Peyer's patch (tissue), 4 donors: ENCODE data around the gene NDST1. TPM values are rescaled to one million over a fixed set of nuclear protein-coding genes. Genes with fewer than 3 reads are reported as not detected.
A peak's percentile ranks its signal among the peaks of the same experiment; 100 is the strongest.

ENCODE experiments used
- DNase-seq, 3 donors: peaks; one replicate each; pipeline ENCODE4 v3.0.0-alpha.2; 2017 to 2019
- H3K27ac ChIP-seq, 4 donors: fragments of 200-600 bp; sonication (generic); one replicate each; pipeline ENCODE4 v1.5.1; 2016 to 2019
- H3K27me3 ChIP-seq, 2 donors: fragments of 200-600 bp; sonication (generic); one replicate each; pipeline ENCODE4 v1.5.1; 2019
- H3K36me3 ChIP-seq, 3 donors: fragments of 200-600 bp; sonication (generic); one replicate each; pipeline ENCODE4 v1.5.1; 2016 to 2019
- H3K4me1 ChIP-seq, 4 donors: fragments of 200-600 bp; sonication (generic); one replicate each; pipeline ENCODE4 v1.5.1; 2016 to 2019
- H3K4me3 ChIP-seq, 4 donors: fragments of 200-600 bp; sonication (generic); 1 replicate in 3 of 4; 2 replicates in 1 of 4; pipeline ENCODE4 v1.5.1; 2016 to 2019; ENCODE audit warnings: mild to moderate bottlenecking in 1 of 4
- H3K9me3 ChIP-seq, 4 donors: fragments of 200-600 bp; sonication (generic); one replicate each; pipeline ENCODE4 v1.5.1; 2016 to 2019; ENCODE audit warnings: mild to moderate bottlenecking in 1 of 4
- POLR2A ChIP-seq, 2 donors: fragments of 450-650 bp; IDR thresholded peaks; one replicate each; pipeline ENCODE4 v1.5.1; 2017; ENCODE audit warnings: antibody characterized with exemption in 2 of 2, mild to moderate bottlenecking in 2 of 2, moderate library complexity in 2 of 2
- total RNA-seq, 4 donors: library from RNA; depleted of rRNA; stranded (reverse); fragments of >200 nt; gene quantifications; one replicate each; pipeline ENCODE4 v1.1.0, GENCODE V29; 2016
- TF ChIP-seq, protein P1 (sequence below), 6 experiments: fragments of 450-650 bp in 4 of 6; fragments of 200-600 bp in 2 of 6; sonication (generic) in 1 of 6; IDR thresholded peaks; one replicate each; pipeline ENCODE4 v1.5.1; 2017 to 2019; ENCODE audit warnings: antibody characterized with exemption in 6 of 6, mild to moderate bottlenecking in 3 of 6, moderate library complexity in 1 of 6

The NDST1 gene
- total RNA-seq, 4 donors from 2014 or later: 80.9 to 168 (median 118) TPM

- Histone ChIP-seq H3K36me3 (no peaks in the 10 kb centered on the region), H3K9me3 (no peaks in the 10 kb centered on the region), H3K4me3 (no peak overlapping the region), H3K27me3 (no peaks in the 10 kb centered on the region), H3K27ac (no peak overlapping the region), H3K4me1 (peaks cover 0 to 12% (median 0%) of the 10 kb centered on the region in 4 donors)
- DNase-seq: peak in 1 of 3 donors; percentile 3
- TF ChIP-seq POLR2A (IDR thresholded peaks at IDR 0.05): no peak
- TF ChIP-seq, protein P1, sequence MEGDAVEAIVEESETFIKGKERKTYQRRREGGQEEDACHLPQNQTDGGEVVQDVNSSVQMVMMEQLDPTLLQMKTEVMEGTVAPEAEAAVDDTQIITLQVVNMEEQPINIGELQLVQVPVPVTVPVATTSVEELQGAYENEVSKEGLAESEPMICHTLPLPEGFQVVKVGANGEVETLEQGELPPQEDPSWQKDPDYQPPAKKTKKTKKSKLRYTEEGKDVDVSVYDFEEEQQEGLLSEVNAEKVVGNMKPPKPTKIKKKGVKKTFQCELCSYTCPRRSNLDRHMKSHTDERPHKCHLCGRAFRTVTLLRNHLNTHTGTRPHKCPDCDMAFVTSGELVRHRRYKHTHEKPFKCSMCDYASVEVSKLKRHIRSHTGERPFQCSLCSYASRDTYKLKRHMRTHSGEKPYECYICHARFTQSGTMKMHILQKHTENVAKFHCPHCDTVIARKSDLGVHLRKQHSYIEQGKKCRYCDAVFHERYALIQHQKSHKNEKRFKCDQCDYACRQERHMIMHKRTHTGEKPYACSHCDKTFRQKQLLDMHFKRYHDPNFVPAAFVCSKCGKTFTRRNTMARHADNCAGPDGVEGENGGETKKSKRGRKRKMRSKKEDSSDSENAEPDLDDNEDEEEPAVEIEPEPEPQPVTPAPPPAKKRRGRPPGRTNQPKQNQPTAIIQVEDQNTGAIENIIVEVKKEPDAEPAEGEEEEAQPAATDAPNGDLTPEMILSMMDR (IDR thresholded peaks at IDR 0.05): no peak
These were observed 57.9 kb downstream of the NDST1 start for GRCh38 chr5:150565868-150566267.

- TF ChIP-seq POLR2A (IDR thresholded peaks at IDR 0.05): no peak
- TF ChIP-seq, protein P1 (IDR thresholded peaks at IDR 0.05): no peak
- Histone ChIP-seq H3K27ac (peak overlapping the region in 1 of 4 donors; percentile 38), H3K36me3 (no peaks in the 10 kb centered on the region), H3K4me1 (peaks cover 0 to under 1% (median 0%) of the 10 kb centered on the region in 4 donors), H3K9me3 (no peaks in the 10 kb centered on the region), H3K27me3 (no peaks in the 10 kb centered on the region), H3K4me3 (no peak overlapping the region)
- no peak for DNase-seq
These were observed 59.2 kb downstream of the NDST1 start for GRCh38 chr5:150567031-150567717.

GRCh38 chr5:150568663-150569062, 60.7 kb downstream of the NDST1 start:
- Histone ChIP-seq H3K4me1 (no peaks in the 10 kb centered on the region), H3K27me3 (no peaks in the 10 kb centered on the region), H3K9me3 (no peaks in the 10 kb centered on the region), H3K27ac (no peak overlapping the region), H3K4me3 (no peak overlapping the region), H3K36me3 (no peaks in the 10 kb centered on the region)
- no peak for DNase-seq
- TF ChIP-seq, protein P1 (IDR thresholded peaks at IDR 0.05): no peak
- no peak for TF ChIP-seq POLR2A (IDR thresholded peaks at IDR 0.05)

- no peaks in the 10 kb centered on the region for H3K4me1 ChIP-seq
- H3K27me3 ChIP-seq: no peaks in the 10 kb centered on the region
- H3K4me3 ChIP-seq: no peak overlapping the region
- TF ChIP-seq, protein P1 (IDR thresholded peaks at IDR 0.05): no peak
- TF ChIP-seq POLR2A (IDR thresholded peaks at IDR 0.05): no peak
- H3K36me3 ChIP-seq: no peaks in the 10 kb centered on the region
- DNase-seq: peak in 1 of 3 donors; percentile 31
- H3K27ac ChIP-seq: no peak overlapping the region
- H3K9me3 ChIP-seq: no peaks in the 10 kb centered on the region
These were observed 62.4 kb downstream of the NDST1 start for GRCh38 chr5:150570333-150570732.

DNA sequence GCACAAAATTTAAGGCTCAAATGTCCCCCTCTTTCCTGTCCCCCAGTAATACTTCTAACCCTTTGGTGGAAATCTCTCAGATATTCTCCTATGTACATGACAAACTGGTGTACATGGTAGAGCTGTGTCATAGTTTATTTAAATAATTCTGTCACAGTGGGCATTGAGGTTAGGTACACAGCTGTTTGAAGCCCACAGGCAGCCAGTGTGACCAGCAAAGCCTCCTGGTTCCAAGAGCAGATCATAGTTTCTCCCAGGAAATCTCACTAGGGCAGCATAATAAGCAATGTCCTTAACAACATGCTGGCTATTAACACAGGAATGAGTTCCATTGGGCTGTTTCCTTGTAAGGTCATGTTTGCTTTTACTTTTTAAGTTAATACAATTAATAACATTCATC, 63.9 kb downstream of the NDST1 start:
- H3K27me3 ChIP-seq: no peaks in the 10 kb centered on the region
- no peaks in the 10 kb centered on the region for H3K9me3 ChIP-seq
- H3K4me3 ChIP-seq: no peak overlapping the region
- TF ChIP-seq POLR2A (IDR thresholded peaks at IDR 0.05): no peak
- TF ChIP-seq, protein P1 (IDR thresholded peaks at IDR 0.05): no peak
- H3K4me1 ChIP-seq: no peaks in the 10 kb centered on the region
- H3K27ac ChIP-seq: no peak overlapping the region
- no peak for DNase-seq
- H3K36me3 ChIP-seq: no peaks in the 10 kb centered on the region
